Fibroblast of lung (primary cell): ENCODE data around the gene OSGIN1. TPM values are rescaled to one million over a fixed set of nuclear protein-coding genes. Genes with fewer than 3 reads are reported as not detected.

Source experiments
- DNase-seq, 2 donors: peaks; one replicate each; pipeline versions ENCODE4 v3.0.0 to v3.0.0-alpha.2; 2010; ENCODE audit warnings: low read depth in 2 of 2
- H2AFZ ChIP-seq: 2 replicates; pipeline ENCODE4 v1.5.1; 2012; ENCODE audit warnings: low read length, control low read depth, inconsistent platforms
- H3K27ac ChIP-seq: 2 replicates; pipeline ENCODE4 v1.5.1; 2011; ENCODE audit warnings: low read length, control low read depth; ENCODE audit not compliant: insufficient read depth
- H3K27me3 ChIP-seq: 2 replicates; pipeline ENCODE4 v1.5.1; 2011; ENCODE audit warnings: mild to moderate bottlenecking, low read length; ENCODE audit not compliant: control insufficient read depth, insufficient read depth
- H3K36me3 ChIP-seq: 2 replicates; pipeline ENCODE4 v1.5.1; 2011; ENCODE audit warnings: low read length; ENCODE audit not compliant: control insufficient read depth, insufficient read depth
- H3K4me1 ChIP-seq: 2 replicates; pipeline ENCODE4 v1.5.1; 2011; ENCODE audit warnings: low read length; ENCODE audit not compliant: control insufficient read depth, insufficient read depth; ENCODE audit errors: extremely low read depth
- H3K4me2 ChIP-seq: 2 replicates; pipeline ENCODE4 v1.5.1; 2011; ENCODE audit warnings: low read length, control low read depth; ENCODE audit not compliant: insufficient read depth; ENCODE audit errors: extremely low read depth
- H3K4me3 ChIP-seq, 4 experiments: fragments of 200-600 bp in 1 of 4; sonication (generic) in 1 of 4; replicated peaks in 1 of 4; 2 replicates each; pipeline ENCODE4 v1.5.1; 2011 to 2016; ENCODE audit warnings: low read length in 4 of 4, low read depth in 3 of 4, mild to moderate bottlenecking in 3 of 4, control low read depth in 2 of 4, inconsistent platforms in 1 of 4, mixed read lengths in 1 of 4; ENCODE audit not compliant: insufficient read depth in 1 of 4; ENCODE audit errors: control extremely low read depth in 1 of 4
- H3K79me2 ChIP-seq: 2 replicates; pipeline ENCODE4 v1.5.1; 2012; ENCODE audit warnings: mild to moderate bottlenecking, low read length, inconsistent platforms; ENCODE audit not compliant: control insufficient read depth, insufficient read depth
- H3K9ac ChIP-seq: 2 replicates; pipeline ENCODE4 v1.5.1; 2011; ENCODE audit warnings: mild to moderate bottlenecking, low read length, control low read depth; ENCODE audit not compliant: insufficient read depth
- H3K9me3 ChIP-seq: 2 replicates; pipeline ENCODE4 v1.5.1; 2012; ENCODE audit warnings: low read depth, low read length; ENCODE audit not compliant: control insufficient read depth, insufficient read depth
- H4K20me1 ChIP-seq: 2 replicates; pipeline ENCODE4 v1.5.1; 2011; ENCODE audit warnings: low read length; ENCODE audit not compliant: control insufficient read depth, insufficient read depth; ENCODE audit errors: extremely low read depth
- EZH2 ChIP-seq: IDR thresholded peaks from 2 replicates; pipeline ENCODE4 v1.5.1; 2012; ENCODE audit warnings: low read length, control low read depth, mild to moderate bottlenecking; ENCODE audit errors: missing control alignments
- polyA plus RNA-seq, 2 donors: library from polyadenylated mRNA; depleted of rRNA in 1 of 2; stranded (reverse) in 1 of 2; unstranded in 1 of 2; fragments of >200 nt; gene quantifications; 2 replicates each; pipeline ENCODE4 v1.2.1, GENCODE V29; 2011 to 2012; ENCODE audit warnings: missing spikeins in 1 of 2
- total RNA-seq: library from RNA; depleted of rRNA; stranded (reverse); fragments of >200 nt; gene quantifications from 2 replicates; pipeline ENCODE4 v1.2.1, GENCODE V29; 2014
- TF ChIP-seq, protein P1 (sequence below), 2 donors: IDR thresholded peaks in 1 of 2; conservative IDR thresholded peaks in 1 of 2; 1 replicate in 1 of 2; 2 replicates in 1 of 2; pipeline ENCODE4 v1.5.1; 2011 to 2012; ENCODE audit warnings: low read length in 2 of 2, control low read depth in 1 of 2, inconsistent platforms in 1 of 2, low read depth in 1 of 2, mild to moderate bottlenecking in 1 of 2

Gene OSGIN1
- total and polyA plus RNA-seq, 2 donors (not counting 1 experiment from before 2014, with no cell fraction given) = 2.1 to 6.6 TPM

DNA sequence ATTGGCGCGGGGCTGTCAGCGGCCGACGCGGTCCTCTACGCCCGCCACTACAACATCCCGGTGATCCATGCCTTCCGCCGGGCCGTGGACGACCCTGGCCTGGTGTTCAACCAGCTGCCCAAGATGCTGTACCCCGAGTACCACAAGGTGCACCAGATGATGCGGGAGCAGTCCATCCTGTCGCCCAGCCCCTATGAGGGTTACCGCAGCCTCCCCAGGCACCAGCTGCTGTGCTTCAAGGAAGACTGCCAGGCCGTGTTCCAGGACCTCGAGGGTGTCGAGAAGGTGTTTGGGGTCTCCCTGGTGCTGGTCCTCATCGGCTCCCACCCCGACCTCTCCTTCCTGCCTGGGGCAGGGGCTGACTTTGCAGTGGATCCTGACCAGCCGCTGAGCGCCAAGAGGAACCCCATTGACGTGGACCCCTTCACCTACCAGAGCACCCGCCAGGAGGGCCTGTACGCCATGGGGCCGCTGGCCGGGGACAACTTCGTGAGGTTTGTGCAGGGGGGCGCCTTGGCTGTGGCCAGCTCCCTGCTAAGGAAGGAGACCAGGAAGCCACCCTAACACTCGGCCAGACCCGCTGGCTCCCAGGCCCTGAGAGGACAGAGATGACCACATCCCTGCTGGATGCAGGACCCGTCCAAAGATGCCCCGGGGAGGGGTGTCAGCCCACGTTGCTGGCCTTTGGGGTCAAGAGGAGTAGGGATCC lies 12.6 kb downstream of the OSGIN1 start:
- Histone ChIP-seq H2AFZ (no peak overlapping the region), H3K36me3 (peaks cover 5% of the 10 kb centered on the region), H3K79me2 (no peaks in the 10 kb centered on the region), H3K4me3 (no peak overlapping the region), H4K20me1 (no peaks in the 10 kb centered on the region), H3K27ac (no peak overlapping the region), H3K4me2 (no peak overlapping the region), H3K4me1 (no peaks in the 10 kb centered on the region), H3K27me3 (peaks cover 4% of the 10 kb centered on the region), H3K9me3 (no peaks in the 10 kb centered on the region), H3K9ac (no peak overlapping the region)
- TF ChIP-seq EZH2 = no peak
- TF ChIP-seq, protein P1, sequence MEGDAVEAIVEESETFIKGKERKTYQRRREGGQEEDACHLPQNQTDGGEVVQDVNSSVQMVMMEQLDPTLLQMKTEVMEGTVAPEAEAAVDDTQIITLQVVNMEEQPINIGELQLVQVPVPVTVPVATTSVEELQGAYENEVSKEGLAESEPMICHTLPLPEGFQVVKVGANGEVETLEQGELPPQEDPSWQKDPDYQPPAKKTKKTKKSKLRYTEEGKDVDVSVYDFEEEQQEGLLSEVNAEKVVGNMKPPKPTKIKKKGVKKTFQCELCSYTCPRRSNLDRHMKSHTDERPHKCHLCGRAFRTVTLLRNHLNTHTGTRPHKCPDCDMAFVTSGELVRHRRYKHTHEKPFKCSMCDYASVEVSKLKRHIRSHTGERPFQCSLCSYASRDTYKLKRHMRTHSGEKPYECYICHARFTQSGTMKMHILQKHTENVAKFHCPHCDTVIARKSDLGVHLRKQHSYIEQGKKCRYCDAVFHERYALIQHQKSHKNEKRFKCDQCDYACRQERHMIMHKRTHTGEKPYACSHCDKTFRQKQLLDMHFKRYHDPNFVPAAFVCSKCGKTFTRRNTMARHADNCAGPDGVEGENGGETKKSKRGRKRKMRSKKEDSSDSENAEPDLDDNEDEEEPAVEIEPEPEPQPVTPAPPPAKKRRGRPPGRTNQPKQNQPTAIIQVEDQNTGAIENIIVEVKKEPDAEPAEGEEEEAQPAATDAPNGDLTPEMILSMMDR (conservative IDR thresholded peaks at IDR 0.05 in 1 of 2, IDR thresholded peaks at IDR 0.05 in 1 of 2; ENCODE audit: low read depth in 1 of 2, low read length in 2 of 2) = no peak
- no peak for DNase-seq

DNA sequence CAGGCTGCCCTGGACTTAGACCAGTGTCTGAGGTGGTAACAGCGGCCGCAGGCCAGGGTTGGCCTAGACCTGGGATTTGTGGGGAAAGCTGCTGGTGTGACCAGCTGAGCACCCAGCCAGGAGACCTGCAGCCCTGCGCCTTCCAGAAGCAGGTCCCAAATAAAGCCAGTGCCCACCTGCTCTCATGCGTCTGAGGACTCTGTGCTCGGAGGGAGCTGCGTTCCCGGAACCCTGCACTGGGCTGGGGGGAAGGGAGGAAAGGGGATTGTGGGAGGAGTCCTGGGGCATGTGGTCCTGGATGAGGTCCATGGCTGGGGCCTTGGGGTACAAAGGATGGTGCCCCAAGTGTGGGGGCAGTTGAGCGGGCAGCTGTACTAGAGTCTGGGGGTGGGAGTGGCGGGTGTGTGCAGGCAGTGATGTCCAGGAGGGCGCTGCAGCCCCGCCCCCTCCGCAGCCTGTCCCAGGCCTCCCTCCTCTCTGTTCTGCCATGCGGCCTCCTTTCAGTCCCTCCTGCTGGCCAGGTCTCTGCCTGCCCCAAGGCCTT lies 13.2 kb downstream of the OSGIN1 start:
- Histone ChIP-seq H3K79me2 (no peaks in the 10 kb centered on the region), H3K4me3 (no peak overlapping the region)
- no peak for DNase-seq

DNA sequence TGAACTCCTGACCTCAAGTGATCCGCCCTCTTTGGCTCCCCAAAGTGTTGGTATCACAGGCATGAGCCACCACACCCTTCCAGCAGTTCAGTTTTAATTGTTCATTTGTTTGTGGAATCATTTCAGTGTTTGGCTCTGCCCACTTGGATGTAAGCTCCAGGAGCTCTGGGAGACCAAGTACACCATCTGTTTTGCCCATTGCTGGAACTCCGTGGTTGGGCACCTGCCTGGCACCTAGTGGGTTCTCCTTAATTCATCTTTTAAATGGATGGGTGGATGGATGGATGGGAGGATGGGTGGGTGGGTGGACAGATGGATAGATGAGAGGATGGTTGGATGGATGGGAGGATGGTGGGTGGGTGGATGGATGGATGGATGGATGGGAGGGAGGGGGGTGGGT lies 14.1 kb downstream of the OSGIN1 start:
- Histone ChIP-seq H3K4me3 (no peak overlapping the region), H3K4me2 (no peak overlapping the region), H3K79me2 (no peaks in the 10 kb centered on the region), H3K27me3 (peaks cover 4% of the 10 kb centered on the region), H3K27ac (no peak overlapping the region), H3K9ac (no peak overlapping the region), H3K36me3 (peaks cover 4% of the 10 kb centered on the region), H3K4me1 (no peaks in the 10 kb centered on the region), H2AFZ (no peak overlapping the region), H3K9me3 (no peaks in the 10 kb centered on the region), H4K20me1 (no peaks in the 10 kb centered on the region)
- no peak for TF ChIP-seq EZH2
- TF ChIP-seq, protein P1 (conservative IDR thresholded peaks at IDR 0.05 in 1 of 2, IDR thresholded peaks at IDR 0.05 in 1 of 2; ENCODE audit: low read depth in 1 of 2, low read length in 2 of 2) = no peak
- DNase-seq = no peak

More for the DNA sequence above, 13.2 kb downstream of the OSGIN1 start:
- H3K36me3 ChIP-seq = peaks cover 4% of the 10 kb centered on the region
- H3K27me3 ChIP-seq = peaks cover 4% of the 10 kb centered on the region
- H3K4me1 ChIP-seq = no peaks in the 10 kb centered on the region
- H3K4me2 ChIP-seq = no peak overlapping the region
- H3K27ac ChIP-seq = no peak overlapping the region
- no peak overlapping the region for H3K9ac ChIP-seq
- TF ChIP-seq EZH2 = no peak
- TF ChIP-seq, protein P1 (conservative IDR thresholded peaks at IDR 0.05 in 1 of 2, IDR thresholded peaks at IDR 0.05 in 1 of 2; ENCODE audit: low read depth in 1 of 2, low read length in 2 of 2) = no peak
- no peaks in the 10 kb centered on the region for H4K20me1 ChIP-seq
- no peaks in the 10 kb centered on the region for H3K9me3 ChIP-seq
- H2AFZ ChIP-seq = no peak overlapping the region
